Lower lobe of right lung (tissue), 2 donors: ENCODE data around the gene TSPOAP1. TPM values are rescaled to one million over a fixed set of nuclear protein-coding genes. Genes with fewer than 3 reads are reported as not detected.
A peak's percentile ranks its signal among the peaks of the same experiment; 100 is the strongest.

Experiments used
- ATAC-seq, 2 donors: fragments of 200-7000 bp; cut with Tn5 transposase; one replicate each; pipeline ENCODE4 v1.9.1; 2020 to 2022; ENCODE audit warnings: mild to moderate bottlenecking in 2 of 2, moderate library complexity in 2 of 2
- DNase-seq: peaks from one replicate; pipeline ENCODE4 v3.0.0-alpha.2; 2020
- H3K27ac ChIP-seq: fragments of 200-600 bp; one replicate; pipeline ENCODE4 v1.8.0; 2022
- H3K27me3 ChIP-seq: fragments of 200-600 bp; one replicate; pipeline ENCODE4 v1.8.0; 2022; ENCODE audit warnings: low read depth
- H3K36me3 ChIP-seq: fragments of 200-600 bp; one replicate; pipeline ENCODE4 v1.8.0; 2022; ENCODE audit warnings: mild to moderate bottlenecking
- H3K4me1 ChIP-seq: fragments of 200-600 bp; one replicate; pipeline ENCODE4 v1.8.0; 2022
- H3K4me3 ChIP-seq: fragments of 200-600 bp; one replicate; pipeline ENCODE4 v1.8.0; 2022; ENCODE audit warnings: mild to moderate bottlenecking
- H3K9me3 ChIP-seq: fragments of 200-600 bp; one replicate; pipeline ENCODE4 v1.8.0; 2022
- intact Hi-C: fragments of 100-400 bp; cut with DNase I; formaldehyde crosslinking; loops from one replicate; pipeline ENCODE4 v1.11.0; 2022
- total RNA-seq: library from RNA; stranded (reverse); fragmentation: NEBNext Ultra II Directional; extraction: Animal tissue kit (Norgen Biotek cat#: 25700); gene quantifications from one replicate; pipeline ENCODE4 v1.2.1, GENCODE V29; 2021
- TF ChIP-seq, protein P1 (sequence below): fragments of 200-600 bp; IDR thresholded peaks from one replicate; pipeline ENCODE4 v1.8.0; 2022; ENCODE audit warnings: antibody characterized with exemption, mild to moderate bottlenecking
- donor health status: DM: no; HTN: yes; CAD: no; lungs with severe emphysema.

The TSPOAP1 gene
- total RNA-seq, 1 donor from 2014 or later = 20.2 TPM

DNA sequence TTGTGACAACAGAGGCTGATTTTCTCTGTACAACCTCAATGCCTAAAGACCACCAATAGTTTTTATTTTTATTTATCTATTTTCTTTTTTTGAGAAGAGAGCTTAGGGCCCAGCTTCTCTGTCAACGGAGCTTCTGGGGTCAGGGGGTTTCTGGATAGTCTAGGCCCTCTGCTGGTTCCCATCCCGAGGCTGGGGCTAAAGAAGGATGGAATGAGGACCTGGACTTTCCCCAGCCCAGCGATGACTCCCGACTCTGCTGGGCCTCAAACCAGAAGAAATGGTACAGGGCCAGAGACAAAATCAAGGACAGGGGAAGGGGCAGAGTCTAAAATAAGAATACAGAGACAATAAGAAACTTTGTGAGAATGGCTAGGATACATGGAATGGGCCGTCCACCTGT, 5.7 kb upstream of the TSPOAP1 start:
- H3K4me1 ChIP-seq = peaks cover 57% of the 10 kb centered on the region

DNA sequence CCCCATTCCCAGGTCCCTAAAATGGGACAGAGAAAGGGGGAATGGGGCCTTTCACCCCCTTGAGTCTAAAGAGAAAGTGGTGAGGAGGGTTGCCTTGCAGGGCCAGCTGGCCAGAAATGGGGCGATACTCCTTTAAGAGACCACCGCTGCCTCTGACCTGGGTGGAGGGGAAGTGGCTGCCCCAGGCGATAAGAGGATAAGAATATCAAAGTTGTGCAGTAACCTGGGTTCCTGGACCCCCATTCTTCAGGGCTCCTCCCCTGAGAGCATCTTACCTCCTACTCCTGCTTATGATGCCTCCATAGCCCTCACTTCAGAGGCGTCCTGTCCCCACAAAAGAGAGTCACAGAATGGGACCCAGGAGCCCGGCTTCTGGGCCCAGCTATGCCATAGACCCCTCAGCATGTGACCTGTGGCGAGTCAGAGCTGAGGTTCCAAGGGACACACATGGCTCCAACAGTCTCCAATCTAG, 5.2 kb upstream of the TSPOAP1 start:
- peaks cover 59% of the 10 kb centered on the region for H3K4me1 ChIP-seq
- no peak for ATAC-seq
- TF ChIP-seq, protein P1, sequence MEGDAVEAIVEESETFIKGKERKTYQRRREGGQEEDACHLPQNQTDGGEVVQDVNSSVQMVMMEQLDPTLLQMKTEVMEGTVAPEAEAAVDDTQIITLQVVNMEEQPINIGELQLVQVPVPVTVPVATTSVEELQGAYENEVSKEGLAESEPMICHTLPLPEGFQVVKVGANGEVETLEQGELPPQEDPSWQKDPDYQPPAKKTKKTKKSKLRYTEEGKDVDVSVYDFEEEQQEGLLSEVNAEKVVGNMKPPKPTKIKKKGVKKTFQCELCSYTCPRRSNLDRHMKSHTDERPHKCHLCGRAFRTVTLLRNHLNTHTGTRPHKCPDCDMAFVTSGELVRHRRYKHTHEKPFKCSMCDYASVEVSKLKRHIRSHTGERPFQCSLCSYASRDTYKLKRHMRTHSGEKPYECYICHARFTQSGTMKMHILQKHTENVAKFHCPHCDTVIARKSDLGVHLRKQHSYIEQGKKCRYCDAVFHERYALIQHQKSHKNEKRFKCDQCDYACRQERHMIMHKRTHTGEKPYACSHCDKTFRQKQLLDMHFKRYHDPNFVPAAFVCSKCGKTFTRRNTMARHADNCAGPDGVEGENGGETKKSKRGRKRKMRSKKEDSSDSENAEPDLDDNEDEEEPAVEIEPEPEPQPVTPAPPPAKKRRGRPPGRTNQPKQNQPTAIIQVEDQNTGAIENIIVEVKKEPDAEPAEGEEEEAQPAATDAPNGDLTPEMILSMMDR = no peak

More for the DNA sequence above, 5.7 kb upstream of the TSPOAP1 start:
- Histone ChIP-seq H3K9me3 (no peaks in the 10 kb centered on the region), H3K27ac (peak overlapping the region; percentile 95), H3K4me3 (peak overlapping the region; percentile 66), H3K27me3 (peaks cover 5% of the 10 kb centered on the region), H3K36me3 (no peaks in the 10 kb centered on the region)
- TF ChIP-seq, protein P1 = no peak
- DNase-seq = peak; percentile 6
- no peak for ATAC-seq
- intact Hi-C loops = no loop called here

DNA sequence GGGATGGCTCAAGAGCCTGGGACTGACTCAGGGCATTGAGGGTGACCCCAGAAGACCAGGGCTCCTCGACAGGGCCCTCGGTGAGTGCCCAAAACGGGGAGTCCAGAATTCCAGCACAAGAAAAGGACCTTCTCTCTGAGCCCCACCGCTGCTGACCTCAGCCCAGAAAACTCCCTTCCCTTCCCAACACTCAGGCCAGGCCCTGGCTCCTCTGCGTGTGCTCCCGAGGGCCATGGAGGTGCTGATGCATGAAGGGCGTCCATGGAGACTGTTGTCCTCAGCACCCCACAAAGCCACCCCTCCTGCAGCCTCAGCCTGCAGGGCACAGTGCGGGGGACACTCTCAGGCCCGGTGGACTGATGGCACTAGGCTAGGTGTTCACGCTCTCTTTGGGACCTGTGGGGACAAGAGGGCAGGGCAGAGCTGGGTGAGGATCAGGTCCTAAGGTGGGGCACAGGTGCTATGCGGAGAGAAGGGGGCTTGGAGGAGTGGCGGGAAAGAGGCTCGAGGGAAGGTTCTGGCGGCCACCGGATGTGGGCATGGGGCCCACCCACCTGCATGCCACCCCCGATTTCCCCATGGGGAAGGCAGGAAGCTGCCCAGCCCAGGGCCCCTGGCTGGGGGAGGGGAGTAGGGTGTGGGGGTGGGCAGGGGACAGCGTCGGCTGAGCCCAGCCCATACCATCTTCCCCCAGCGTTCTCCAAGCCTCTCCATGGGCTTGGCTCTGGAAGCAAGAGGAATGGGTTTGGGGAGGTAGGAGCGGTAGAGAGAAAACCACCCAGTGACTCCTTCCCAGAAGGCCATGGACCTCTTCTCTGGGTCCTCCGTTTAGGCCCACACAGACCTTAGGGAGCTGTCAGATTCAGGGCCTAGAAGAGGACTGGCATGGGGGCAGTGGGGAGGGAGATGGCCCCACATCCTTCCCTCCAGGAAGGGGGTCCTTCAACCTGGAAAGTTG, 4.5 kb upstream of the TSPOAP1 start:
- no peaks in the 10 kb centered on the region for H3K9me3 ChIP-seq
- peaks cover 51% of the 10 kb centered on the region for H3K4me1 ChIP-seq
- TF ChIP-seq, protein P1 = no peak
- no peaks in the 10 kb centered on the region for H3K36me3 ChIP-seq
- H3K4me3 ChIP-seq = peak overlapping the region; percentile 66
- ATAC-seq = no peak
- no peaks in the 10 kb centered on the region for H3K27me3 ChIP-seq
- H3K27ac ChIP-seq = peak overlapping the region; percentile 95
- no peak for DNase-seq
- intact Hi-C loops = no loop called here

More for the DNA sequence above, 5.2 kb upstream of the TSPOAP1 start:
- peak overlapping the region; percentile 66 for H3K4me3 ChIP-seq
- intact Hi-C loops = no loop called here
- H3K9me3 ChIP-seq = no peaks in the 10 kb centered on the region
- H3K36me3 ChIP-seq = no peaks in the 10 kb centered on the region
- peaks cover 5% of the 10 kb centered on the region for H3K27me3 ChIP-seq
- H3K27ac ChIP-seq = peak overlapping the region; percentile 95
- DNase-seq = peak; percentile 19

DNA sequence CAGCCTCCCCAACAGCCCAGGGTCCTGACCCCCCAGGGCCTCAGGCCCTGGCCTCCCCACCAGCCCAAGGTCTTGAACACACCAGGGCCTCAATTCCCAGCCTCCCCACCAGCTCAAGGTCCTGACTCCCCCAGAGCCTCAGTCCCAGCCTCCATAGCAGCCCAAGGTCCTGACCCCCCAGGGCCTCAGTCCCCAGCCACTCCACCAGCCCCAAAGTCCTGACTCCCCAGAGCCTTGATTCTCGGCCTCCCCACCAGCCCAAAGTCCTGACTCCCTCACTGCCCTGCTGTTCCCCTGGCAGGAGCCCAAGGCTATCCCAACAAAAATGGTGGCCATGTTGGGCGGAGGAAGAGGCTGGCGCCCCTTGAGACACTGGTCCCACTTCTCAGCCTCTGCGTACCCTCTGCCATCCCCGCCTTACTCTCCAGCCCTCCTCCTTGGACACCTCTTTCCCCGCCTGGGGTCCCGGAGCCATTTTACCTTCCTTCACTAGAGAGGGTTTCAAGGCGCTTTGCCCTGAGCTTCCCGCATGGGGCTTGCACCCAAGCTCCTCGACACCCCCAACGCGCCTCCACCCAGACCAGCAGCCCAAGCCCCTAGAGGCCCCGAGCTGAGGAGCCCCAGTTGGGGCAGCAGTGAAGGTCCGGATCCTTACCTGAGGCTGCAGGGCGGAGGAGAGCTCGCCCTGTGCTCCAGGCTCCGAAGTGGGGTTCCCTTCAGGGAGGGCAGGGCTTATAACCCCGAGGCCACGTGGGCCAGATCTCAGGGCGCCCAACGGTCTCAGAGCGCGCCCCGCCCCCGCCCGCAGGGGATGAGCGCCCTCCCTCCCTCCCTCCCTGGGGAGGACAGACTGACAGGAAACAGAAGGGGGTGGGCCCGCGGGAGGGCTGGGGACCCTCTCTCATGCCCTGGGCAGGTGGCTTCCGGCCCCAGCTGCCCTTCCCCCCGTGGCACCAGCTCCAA, 3.5 kb upstream of the TSPOAP1 start:
- intact Hi-C loops = no loop called here
- Histone ChIP-seq H3K27me3 (no peaks in the 10 kb centered on the region), H3K36me3 (no peaks in the 10 kb centered on the region), H3K4me1 (peaks cover 43% of the 10 kb centered on the region), H3K4me3 (peak overlapping the region; percentile 66), H3K27ac (peak overlapping the region; percentile 95), H3K9me3 (no peaks in the 10 kb centered on the region)
- peak; percentile 63 to 76 for ATAC-seq
- peak; percentile 91 for DNase-seq
- TF ChIP-seq, protein P1 = no peak
